GM12875 (cell line): ENCODE measurements around the gene CNTN5.

Experiments
- H3K4me3 ChIP-seq: one replicate; pipeline ENCODE4 v1.5.1; 2011; ENCODE audit warnings: low read depth, low read length, control low read depth
- TF ChIP-seq, protein P1 (sequence below): IDR thresholded peaks from 2 replicates; pipeline ENCODE4 v1.5.1; 2011; ENCODE audit warnings: low read depth, mild to moderate bottlenecking, control low read depth, inconsistent platforms, low read length, moderate library complexity, borderline replicate concordance; ENCODE audit not compliant: insufficient read depth

Gene CNTN5

DNA sequence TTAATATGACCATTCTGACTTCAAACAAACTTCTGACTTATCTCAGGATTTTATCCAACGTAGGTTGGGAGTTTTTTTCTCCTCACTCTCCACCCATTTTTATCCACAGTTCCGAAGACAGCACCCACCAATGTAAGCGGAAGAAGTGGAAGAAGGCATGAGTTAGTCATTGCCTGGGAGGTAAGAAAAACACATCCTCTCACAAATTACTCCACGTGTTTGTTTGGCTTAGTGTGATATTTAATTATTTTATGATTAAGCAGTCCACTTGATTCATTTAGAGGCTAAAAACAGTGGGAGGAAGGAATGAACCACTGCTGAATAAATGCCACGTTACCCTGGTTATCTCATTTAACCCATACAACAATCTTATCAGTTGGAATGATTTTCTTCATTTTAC, 1276.8 kb downstream of the CNTN5 start:
- TF ChIP-seq, protein P1, sequence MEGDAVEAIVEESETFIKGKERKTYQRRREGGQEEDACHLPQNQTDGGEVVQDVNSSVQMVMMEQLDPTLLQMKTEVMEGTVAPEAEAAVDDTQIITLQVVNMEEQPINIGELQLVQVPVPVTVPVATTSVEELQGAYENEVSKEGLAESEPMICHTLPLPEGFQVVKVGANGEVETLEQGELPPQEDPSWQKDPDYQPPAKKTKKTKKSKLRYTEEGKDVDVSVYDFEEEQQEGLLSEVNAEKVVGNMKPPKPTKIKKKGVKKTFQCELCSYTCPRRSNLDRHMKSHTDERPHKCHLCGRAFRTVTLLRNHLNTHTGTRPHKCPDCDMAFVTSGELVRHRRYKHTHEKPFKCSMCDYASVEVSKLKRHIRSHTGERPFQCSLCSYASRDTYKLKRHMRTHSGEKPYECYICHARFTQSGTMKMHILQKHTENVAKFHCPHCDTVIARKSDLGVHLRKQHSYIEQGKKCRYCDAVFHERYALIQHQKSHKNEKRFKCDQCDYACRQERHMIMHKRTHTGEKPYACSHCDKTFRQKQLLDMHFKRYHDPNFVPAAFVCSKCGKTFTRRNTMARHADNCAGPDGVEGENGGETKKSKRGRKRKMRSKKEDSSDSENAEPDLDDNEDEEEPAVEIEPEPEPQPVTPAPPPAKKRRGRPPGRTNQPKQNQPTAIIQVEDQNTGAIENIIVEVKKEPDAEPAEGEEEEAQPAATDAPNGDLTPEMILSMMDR, result no peak
- no peak overlapping the region for H3K4me3 ChIP-seq

DNA sequence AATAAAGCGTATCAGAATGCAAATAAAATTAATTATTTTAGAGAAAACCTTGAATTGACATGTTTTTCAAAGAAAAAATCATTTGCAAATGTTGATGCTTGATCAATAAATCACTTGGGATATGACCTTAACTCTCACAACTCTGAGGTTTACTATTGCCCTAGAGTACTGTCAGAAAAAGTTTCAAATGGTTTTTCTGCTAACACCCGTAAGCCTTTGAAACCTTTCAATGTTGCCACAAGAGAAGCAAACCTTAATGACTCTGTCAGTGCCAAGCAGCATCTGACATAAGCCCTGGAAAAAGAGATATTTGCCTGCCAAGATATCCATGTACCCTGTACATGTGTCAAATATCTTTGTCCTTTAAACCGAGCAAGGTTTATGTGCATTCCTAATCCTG, 1282.1 kb downstream of the CNTN5 start:
- no peak overlapping the region for H3K4me3 ChIP-seq
- TF ChIP-seq, protein P1, result no peak

DNA sequence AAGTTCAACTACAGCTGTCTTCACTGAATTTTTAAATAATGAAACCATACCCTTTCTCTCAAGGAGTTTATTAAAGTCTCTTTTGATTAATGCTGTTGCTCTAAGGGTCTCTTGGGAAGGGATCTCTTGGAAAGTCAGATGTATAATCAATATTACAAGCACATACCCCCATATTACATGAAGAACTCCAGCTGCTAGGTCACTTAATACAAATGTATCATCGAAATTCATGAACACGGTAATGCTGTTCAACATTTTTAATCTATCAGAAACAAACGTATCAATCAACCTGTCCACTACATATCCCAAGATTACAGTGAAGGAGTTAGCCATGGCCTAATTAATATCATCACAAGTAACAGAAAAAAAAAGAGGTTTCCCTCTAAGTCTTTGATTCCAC, 1283.1 kb downstream of the CNTN5 start:
- no peak overlapping the region for H3K4me3 ChIP-seq
- TF ChIP-seq, protein P1, result no peak

DNA sequence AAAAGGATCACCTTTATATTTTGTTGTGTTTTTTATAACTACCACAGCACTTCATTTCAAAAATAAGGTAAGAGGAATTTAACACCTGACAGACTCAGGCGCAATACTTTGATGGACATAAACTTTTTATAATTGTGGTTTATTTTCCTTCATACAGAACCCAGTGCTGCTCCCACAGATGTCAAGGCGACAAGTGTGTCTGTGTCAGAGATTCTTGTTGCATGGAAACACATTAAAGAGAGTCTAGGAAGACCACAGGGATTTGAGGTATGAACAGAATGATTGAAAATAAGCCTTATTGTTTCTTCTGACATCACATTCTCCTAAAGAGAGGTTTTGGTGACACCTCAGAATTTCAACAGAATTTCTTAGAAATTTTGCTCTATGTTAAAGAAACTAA, 1287.5 kb downstream of the CNTN5 start:
- TF ChIP-seq, protein P1, result no peak
- H3K4me3 ChIP-seq, result no peak overlapping the region

DNA sequence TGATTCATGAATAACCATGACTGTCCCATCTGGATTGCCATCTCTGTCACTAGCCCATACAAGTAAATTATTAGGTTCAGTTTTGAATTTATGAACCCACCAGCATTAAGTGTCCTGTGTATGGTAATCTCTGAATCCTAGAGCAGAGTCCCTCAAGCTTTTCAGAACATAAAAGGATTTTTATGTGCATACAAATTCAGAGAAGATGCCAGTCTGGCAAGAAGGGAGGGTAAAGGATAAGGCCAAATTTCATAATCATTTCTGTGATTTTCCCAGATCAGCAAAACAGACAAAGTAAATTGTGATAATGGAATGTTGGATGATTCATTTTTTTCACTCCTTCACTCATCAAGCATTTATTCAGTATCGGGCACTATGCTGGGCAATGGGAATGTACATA, 1295.2 kb downstream of the CNTN5 start:
- H3K4me3 ChIP-seq, result no peak overlapping the region
- TF ChIP-seq, protein P1, result no peak

DNA sequence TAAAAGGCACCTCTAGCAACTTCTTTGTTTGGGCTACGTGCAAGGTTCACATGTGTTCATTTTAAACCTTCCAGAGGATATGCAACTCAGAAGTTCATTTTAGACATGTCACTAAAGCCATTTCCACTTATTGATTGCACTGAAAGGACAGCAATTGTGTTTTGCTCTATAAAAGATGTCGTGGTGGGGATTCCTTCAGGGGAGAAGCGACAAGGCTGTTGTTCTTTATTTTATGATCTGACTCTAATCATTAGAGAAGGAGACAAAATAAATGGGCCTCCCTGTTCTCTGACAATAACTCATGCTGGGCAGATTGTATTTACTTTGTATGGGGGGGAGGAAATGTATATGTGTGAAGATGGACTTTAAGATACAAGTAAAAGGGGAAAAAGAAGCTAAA, 1296.2 kb downstream of the CNTN5 start:
- no peak overlapping the region for H3K4me3 ChIP-seq
- TF ChIP-seq, protein P1, result no peak

DNA sequence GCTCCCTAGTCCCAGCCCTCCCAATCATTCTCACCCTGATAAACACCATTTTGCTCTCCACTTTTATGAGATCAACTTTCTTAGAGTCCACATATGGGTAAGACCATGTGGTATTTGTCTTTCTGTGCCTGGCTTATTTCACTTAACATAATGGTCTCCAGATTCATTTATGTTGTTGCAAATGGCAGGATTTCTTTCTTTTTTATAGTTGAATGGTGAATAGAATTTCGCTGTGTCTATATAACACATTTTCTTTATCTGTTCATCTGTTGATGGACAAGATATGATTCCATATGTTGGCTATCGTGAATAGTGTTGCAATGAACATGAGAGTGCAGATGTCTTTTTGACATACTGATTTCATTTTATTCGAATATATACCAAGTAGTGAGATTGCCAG, 1298.9 kb downstream of the CNTN5 start:
- TF ChIP-seq, protein P1, result no peak
- no peak overlapping the region for H3K4me3 ChIP-seq
